Small intestine (tissue), 7 donors: Measurements from ENCODE around the gene PDE7B. TPM values are rescaled to one million over a fixed set of nuclear protein-coding genes. Genes with fewer than 3 reads are reported as not detected.
A peak's percentile ranks its signal among the peaks of the same experiment; 100 is the strongest.

Source experiments
- DNase-seq, 2 donors: peaks; one replicate each; pipeline versions ENCODE4 v3.0.0 to v3.0.0-alpha.2; 2013
- FAIRE-seq: peaks from 2 replicates; lab custom pipeline; 2012; peaks lifted over from hg19 to GRCh38; lab: Jason Lieb, UNC
- H3K27ac ChIP-seq, 3 donors: one replicate each; pipeline ENCODE4 v1.5.1; 2013; ENCODE audit warnings: low read length in 2 of 3, mild to moderate bottlenecking in 2 of 3, control low read depth in 1 of 3, inconsistent platforms in 1 of 3, low read depth in 1 of 3, moderate library complexity in 1 of 3
- H3K27me3 ChIP-seq, 3 donors: one replicate each; pipeline ENCODE4 v1.6.1; 2013; ENCODE audit warnings: low read length in 3 of 3, inconsistent platforms in 1 of 3; ENCODE audit not compliant: control insufficient read depth in 3 of 3, insufficient read depth in 3 of 3
- H3K36me3 ChIP-seq, 3 donors: one replicate each; pipeline ENCODE4 v1.6.1; 2013; ENCODE audit warnings: low read length in 3 of 3, inconsistent platforms in 1 of 3, low read depth in 1 of 3, mild to moderate bottlenecking in 1 of 3, moderate library complexity in 1 of 3; ENCODE audit not compliant: control insufficient read depth in 3 of 3, insufficient read depth in 2 of 3
- H3K4me1 ChIP-seq, 3 donors: one replicate each; pipeline ENCODE4 v1.6.1; 2013; ENCODE audit warnings: low read length in 2 of 3, inconsistent platforms in 1 of 3, low read depth in 1 of 3, mild to moderate bottlenecking in 1 of 3, moderate library complexity in 1 of 3; ENCODE audit not compliant: control insufficient read depth in 3 of 3, insufficient read depth in 2 of 3
- H3K4me3 ChIP-seq, 3 donors: one replicate each; pipeline ENCODE4 v1.5.1; 2013; ENCODE audit warnings: low read length in 3 of 3, control low read depth in 1 of 3, inconsistent platforms in 1 of 3, low read depth in 1 of 3, mild to moderate bottlenecking in 1 of 3, moderate library complexity in 1 of 3
- H3K9me3 ChIP-seq, 2 donors: one replicate each; pipeline ENCODE4 v1.6.1; 2013; ENCODE audit warnings: low read depth in 1 of 2, low read length in 1 of 2; ENCODE audit not compliant: control insufficient read depth in 2 of 2, insufficient read depth in 1 of 2
- WGBS, 3 donors: extraction: QIAGEN DNeasy Blood & Tissue Kit; methylation state at CpG; one replicate each; pipeline ENCODE4 v1.1.7; 2013; 5-methylcytosine and 5-hydroxymethylcytosine counted together
- polyA plus RNA-seq, 4 donors: library from polyadenylated mRNA; stranded (reverse) in 3 of 4; unstranded in 1 of 4; fragments of 200-250 nt in 3 of 4; fragments of 120-200 nt in 1 of 4; gene quantifications; one replicate each; pipeline versions ENCODE4 v1.2.1 to v1.2.3, GENCODE V29; 2013
- donor health status: healthy with polysubstance abuse.
- donor health status: control.
- donor health status: control.
- donor health status: Bipolar disorder and iron deficiency.
- donor health status: healthy.

PDE7B gene
- polyA plus RNA-seq, 4 donors = 0.22 to 1.4 (median 0.82) TPM

DNA sequence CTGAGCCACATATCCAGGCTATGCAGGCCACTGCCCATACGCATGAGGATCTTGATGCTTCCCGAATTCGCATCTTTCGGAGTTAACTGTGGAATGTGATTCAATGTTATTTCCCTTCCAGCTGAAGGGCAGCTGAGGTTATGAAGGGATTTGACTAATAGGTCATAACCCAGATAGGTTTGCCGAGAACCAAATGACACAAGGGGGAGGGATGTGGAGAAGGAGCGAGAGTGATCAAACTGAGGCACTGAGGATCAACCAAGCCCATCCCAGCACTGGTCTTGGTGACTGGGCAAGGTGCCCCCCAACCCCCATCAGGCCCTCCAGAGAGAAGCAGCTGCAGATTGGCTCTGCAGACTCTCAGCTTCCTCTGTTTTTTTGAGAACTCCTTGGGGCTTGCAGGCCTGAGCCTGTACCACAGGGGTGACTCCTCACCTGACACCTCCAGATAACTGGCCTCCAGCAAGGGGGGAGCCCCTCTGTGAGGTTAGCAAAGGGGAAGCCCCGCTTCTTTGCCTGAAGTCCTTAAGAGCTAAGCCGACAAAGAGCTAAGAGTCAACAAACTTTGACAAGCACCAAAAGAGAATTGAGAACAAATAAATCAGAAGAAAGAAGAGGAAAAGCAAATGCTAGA lies 185.9 kb downstream of the PDE7B start:
- Histone ChIP-seq H3K4me1 (peaks cover 0 to 5% (median 0%) of the 10 kb centered on the region in 3 donors), H3K4me3 (no peak overlapping the region), H3K9me3 (no peaks in the 10 kb centered on the region), H3K27me3 (peaks cover 0 to 2% (median 0%) of the 10 kb centered on the region in 3 donors), H3K36me3 (no peaks in the 10 kb centered on the region), H3K27ac (peak overlapping the region in 1 of 3 donors; percentile 78)
- FAIRE-seq (no peak), DNase-seq (no peak)
- 60 to 78% (median 65%) methylated on average over 8 of the region's 8 CpGs for WGBS, 3 donors

DNA sequence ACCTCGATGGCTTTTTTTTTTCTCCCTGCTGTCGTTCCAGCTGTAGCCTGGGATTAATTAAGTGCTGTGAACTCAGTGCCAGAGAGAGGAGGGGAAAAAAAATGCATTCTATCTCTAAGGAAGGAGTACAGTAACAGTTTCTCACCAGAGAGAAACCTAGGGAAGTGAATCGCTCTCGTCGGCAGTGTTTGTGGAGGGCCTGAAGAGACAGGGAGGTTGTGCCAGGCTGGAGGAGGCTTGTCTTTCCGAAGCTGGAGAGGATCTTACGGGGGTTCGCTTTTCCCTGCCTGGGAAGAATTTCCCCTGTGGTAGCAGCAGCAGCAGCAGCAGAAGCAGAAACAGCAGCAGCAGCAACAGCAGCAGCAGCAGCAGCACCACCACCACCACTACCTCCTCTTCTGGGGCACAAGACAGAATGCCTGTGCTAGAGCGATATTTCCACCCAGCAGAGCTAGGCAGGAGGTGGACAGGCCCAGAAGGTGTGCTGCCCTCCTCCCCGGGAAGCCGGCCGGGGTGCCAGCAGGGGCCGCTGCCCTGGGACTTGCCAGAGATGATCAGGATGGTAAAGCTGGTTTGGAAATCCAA lies 186.5 kb downstream of the PDE7B start:
- DNase-seq = no peak
- 39 to 64% (median 59%) methylated on average over 13 of the region's 13 CpGs for whole genome bisulfite sequencing, 3 donors
- peak overlapping the region in 1 of 3 donors; percentile 78 for H3K27ac ChIP-seq
- no peaks in the 10 kb centered on the region for H3K36me3 ChIP-seq
- H3K4me3 ChIP-seq = no peak overlapping the region
- no peak for FAIRE-seq
- H3K9me3 ChIP-seq = no peaks in the 10 kb centered on the region
- H3K27me3 ChIP-seq = peaks cover 0 to 2% (median 0%) of the 10 kb centered on the region in 3 donors
- peaks cover 0 to 5% (median 0%) of the 10 kb centered on the region in 3 donors for H3K4me1 ChIP-seq

DNA sequence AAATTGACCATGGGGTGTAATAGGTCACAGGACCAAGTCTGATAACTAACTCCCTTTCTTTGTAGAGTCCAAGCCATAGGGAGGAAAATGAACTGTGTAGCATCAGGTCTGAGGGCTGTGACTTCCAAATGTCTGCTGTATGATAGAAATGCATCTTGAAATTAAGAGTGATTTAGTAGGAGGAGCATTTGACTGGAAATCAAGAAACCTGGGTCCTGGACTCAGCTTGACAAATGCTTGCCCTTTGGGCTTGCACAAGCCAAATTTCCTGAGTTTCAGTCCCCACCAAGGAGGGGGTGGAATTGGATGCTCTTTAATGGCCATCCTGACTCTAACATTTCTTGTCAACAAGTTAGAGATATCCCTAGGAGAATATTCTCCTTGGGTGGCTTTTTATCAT lies 187.0 kb downstream of the PDE7B start:
- FAIRE-seq = no peak
- Histone ChIP-seq H3K27me3 (peaks cover 0 to 2% (median 0%) of the 10 kb centered on the region in 3 donors), H3K4me1 (peaks cover 0 to 5% (median 0%) of the 10 kb centered on the region in 3 donors), H3K36me3 (no peaks in the 10 kb centered on the region), H3K9me3 (no peaks in the 10 kb centered on the region), H3K27ac (peak overlapping the region in 1 of 3 donors; percentile 78), H3K4me3 (no peak overlapping the region)
- DNase-seq = no peak

DNA sequence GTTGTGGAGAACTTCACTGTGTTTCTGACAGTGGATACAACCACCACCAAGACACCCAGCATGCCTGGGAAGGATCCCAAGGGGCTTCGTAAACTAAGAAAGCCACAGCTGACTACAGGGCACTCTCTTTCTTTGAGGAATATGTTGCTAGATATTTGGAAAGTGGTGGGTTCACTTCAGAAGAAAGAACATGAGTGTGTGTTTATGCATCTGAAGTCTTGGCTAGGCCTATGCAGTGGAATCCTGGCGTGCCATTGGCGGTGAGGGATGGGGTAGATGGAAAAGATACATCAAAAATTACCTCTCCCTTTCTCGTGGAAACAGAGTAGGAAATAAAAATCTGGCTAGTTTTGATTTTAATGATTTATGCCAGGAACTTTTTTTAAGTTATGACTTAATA lies 187.7 kb downstream of the PDE7B start:
- whole genome bisulfite sequencing, 3 donors = 71 to 87% (median 77%) methylated on average over 4 of the region's 4 CpGs
- Histone ChIP-seq H3K4me1 (peaks cover 0 to 5% (median 0%) of the 10 kb centered on the region in 3 donors), H3K4me3 (no peak overlapping the region), H3K27me3 (peaks cover 0 to 2% (median 0%) of the 10 kb centered on the region in 3 donors), H3K36me3 (no peaks in the 10 kb centered on the region), H3K9me3 (no peaks in the 10 kb centered on the region), H3K27ac (peak overlapping the region in 1 of 3 donors; percentile 11)
- FAIRE-seq = no peak
- no peak for DNase-seq

DNA sequence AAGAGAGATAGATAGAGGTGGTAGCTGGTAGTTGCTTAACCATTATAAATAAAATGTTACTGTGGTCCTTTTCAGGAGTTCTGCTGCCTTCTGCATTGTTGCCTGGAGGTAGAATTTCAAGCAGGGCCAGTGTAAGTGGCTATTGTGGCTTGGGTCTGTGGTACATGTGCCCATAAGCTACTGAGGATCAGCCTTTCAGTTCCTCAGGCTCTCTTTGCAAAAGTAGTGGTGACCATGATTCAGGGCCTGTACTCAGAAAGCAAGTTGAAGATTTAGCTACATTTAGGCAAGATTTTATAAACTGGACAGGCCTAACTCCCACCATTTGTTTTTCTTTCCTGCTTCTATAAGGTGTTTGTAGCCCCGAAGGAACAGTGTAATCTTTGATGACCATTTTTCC lies 199.0 kb downstream of the PDE7B start:
- WGBS, 3 donors = 43 to 67% (median 60%) methylated on average over 1 of the region's 1 CpG
- FAIRE-seq (no peak), DNase-seq (no peak)
- H3K36me3 ChIP-seq = no peaks in the 10 kb centered on the region
- no peaks in the 10 kb centered on the region for H3K4me1 ChIP-seq
- no peaks in the 10 kb centered on the region for H3K9me3 ChIP-seq
- no peaks in the 10 kb centered on the region for H3K27me3 ChIP-seq
- peak overlapping the region in 2 of 3 donors; percentile 4 to 65 for H3K27ac ChIP-seq
- no peak overlapping the region for H3K4me3 ChIP-seq

DNA sequence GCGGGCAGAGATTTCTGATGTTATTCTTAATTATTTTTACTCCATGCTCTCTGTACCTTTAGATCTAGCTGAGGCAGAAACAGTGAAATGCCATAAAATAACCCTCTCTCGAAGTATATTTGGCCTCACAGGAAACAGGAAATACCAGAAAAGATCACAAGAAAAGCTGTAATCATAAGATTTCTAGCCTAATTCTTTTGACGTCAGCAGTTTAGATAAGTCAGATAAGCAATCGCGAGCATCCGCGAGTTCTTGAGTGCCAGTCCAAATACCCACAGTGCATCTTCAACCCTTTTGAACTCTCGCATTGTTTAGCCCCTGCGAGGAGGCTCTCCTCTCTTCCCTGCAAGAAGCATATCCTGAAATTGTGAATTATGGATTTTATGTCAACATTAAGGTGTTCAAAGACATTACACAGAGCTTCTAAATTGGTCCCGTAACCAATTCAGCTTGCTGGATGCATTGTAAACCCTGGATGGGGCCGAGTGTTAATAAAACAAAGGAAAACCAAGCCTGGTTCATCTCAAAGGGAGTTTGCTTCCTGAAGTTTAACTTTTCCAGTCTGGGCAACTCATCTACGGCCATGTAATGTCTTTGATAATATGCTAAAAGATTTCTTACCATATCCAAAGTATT lies 199.8 kb downstream of the PDE7B start:
- 35 to 45% (median 43%) methylated on average over 12 of the region's 12 CpGs for WGBS, 3 donors
- FAIRE-seq = no peak
- Histone ChIP-seq H3K4me1 (no peaks in the 10 kb centered on the region), H3K27me3 (no peaks in the 10 kb centered on the region), H3K4me3 (no peak overlapping the region), H3K27ac (peak overlapping the region in 1 of 3 donors; percentile 70), H3K36me3 (no peaks in the 10 kb centered on the region), H3K9me3 (no peaks in the 10 kb centered on the region)
- no peak for DNase-seq

DNA sequence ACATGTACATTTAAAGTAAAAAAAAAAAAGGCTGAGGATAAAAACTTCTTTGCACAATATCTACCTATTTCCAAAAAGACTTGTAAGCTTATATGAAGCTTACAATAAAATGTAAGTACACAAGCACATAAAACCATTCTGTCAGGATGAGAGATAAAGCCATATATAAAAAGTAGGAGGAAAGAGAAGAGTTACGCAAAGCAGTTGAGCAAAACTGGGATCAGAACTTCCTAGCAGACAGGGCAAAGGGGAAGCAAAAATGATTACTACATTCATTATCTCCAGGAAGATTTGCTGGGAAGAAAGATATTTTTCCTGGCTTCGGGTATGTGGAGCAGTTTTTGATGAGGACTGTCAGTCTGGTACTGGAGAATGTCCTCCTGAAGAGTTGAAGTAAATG lies 200.5 kb downstream of the PDE7B start:
- H3K36me3 ChIP-seq = no peaks in the 10 kb centered on the region
- H3K27ac ChIP-seq = no peak overlapping the region
- FAIRE-seq (no peak), DNase-seq (no peak)
- no peaks in the 10 kb centered on the region for H3K9me3 ChIP-seq
- H3K4me1 ChIP-seq = no peaks in the 10 kb centered on the region
- H3K27me3 ChIP-seq = no peaks in the 10 kb centered on the region
- 75 to 84% (median 82%) methylated on average over 2 of the region's 2 CpGs for WGBS, 3 donors
- no peak overlapping the region for H3K4me3 ChIP-seq

DNA sequence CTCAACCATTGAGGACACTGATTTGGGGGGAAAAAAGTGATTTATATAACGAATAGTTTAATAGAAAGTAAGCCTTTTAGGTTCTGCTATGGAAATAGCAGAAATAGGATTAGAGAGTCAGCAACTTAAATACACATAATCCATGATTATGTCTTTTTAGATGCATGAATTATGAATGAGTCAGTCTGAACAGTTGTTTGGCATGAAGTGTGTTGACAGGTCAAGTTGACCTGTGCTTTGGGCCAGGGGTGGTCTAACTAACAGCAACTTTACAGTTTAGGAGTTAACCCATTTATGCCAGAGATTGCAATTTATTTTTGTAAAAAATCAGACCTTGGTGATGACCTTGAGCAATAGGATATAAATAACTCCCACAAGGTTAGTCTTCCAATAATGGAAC lies 207.4 kb downstream of the PDE7B start:
- 59 to 70% (median 65%) methylated on average over 1 of the region's 1 CpG for WGBS, 3 donors
- no peaks in the 10 kb centered on the region for H3K9me3 ChIP-seq
- H3K4me1 ChIP-seq = no peaks in the 10 kb centered on the region
- H3K27ac ChIP-seq = no peak overlapping the region
- no peaks in the 10 kb centered on the region for H3K27me3 ChIP-seq
- H3K36me3 ChIP-seq = no peaks in the 10 kb centered on the region
- no peak for FAIRE-seq
- DNase-seq = no peak
- H3K4me3 ChIP-seq = no peak overlapping the region
